GM06990 (cell line): ENCODE results near the gene HES5.

Experiments used
- DNase-seq: peaks from one replicate; pipeline ENCODE4 v3.0.0-alpha.2; 2011; ENCODE audit not compliant: insufficient read length; ENCODE audit errors: extremely low read depth
- H3K27me3 ChIP-seq: replicated peaks from 2 replicates; pipeline ENCODE4 v1.6.0; 2011; ENCODE audit warnings: low read length; ENCODE audit not compliant: control insufficient read depth, insufficient read depth
- H3K36me3 ChIP-seq: 2 replicates; pipeline ENCODE4 v1.5.1; 2011; ENCODE audit warnings: low read length; ENCODE audit not compliant: control insufficient read depth, insufficient read depth
- H3K4me3 ChIP-seq: replicated peaks from 2 replicates; pipeline ENCODE4 v1.5.1; 2011; ENCODE audit warnings: low read depth, mild to moderate bottlenecking, control low read depth, low read length
- CTCF ChIP-seq: IDR thresholded peaks from 2 replicates; pipeline ENCODE4 v1.5.1; 2011; ENCODE audit warnings: low read length, control low read depth, mild to moderate bottlenecking, inconsistent platforms; ENCODE audit not compliant: insufficient read depth, poor library complexity, severe bottlenecking

The HES5 gene

GRCh38 chr1:2483970-2484369, 46.1 kb downstream of the HES5 start:
- no peaks in the 10 kb centered on the region for H3K36me3 ChIP-seq
- no peak for TF ChIP-seq CTCF
- H3K27me3 ChIP-seq = no peaks in the 10 kb centered on the region
- H3K4me3 ChIP-seq = no peak overlapping the region
- DNase-seq = no peak

- no peak for DNase-seq
- H3K4me3 ChIP-seq = no peak overlapping the region
- no peaks in the 10 kb centered on the region for H3K27me3 ChIP-seq
- TF ChIP-seq CTCF = no peak
- no peaks in the 10 kb centered on the region for H3K36me3 ChIP-seq
Observed at GRCh38 chr1:2483026-2483425, 47.0 kb downstream of the HES5 start.

- no peak for TF ChIP-seq CTCF
- DNase-seq = no peak
- no peak overlapping the region for H3K4me3 ChIP-seq
- H3K27me3 ChIP-seq = no peaks in the 10 kb centered on the region
- no peaks in the 10 kb centered on the region for H3K36me3 ChIP-seq
Observed at GRCh38 chr1:2482588-2482987, 47.5 kb downstream of the HES5 start.

GRCh38 chr1:2481885-2482284, 48.2 kb downstream of the HES5 start:
- Histone ChIP-seq H3K4me3 (no peak overlapping the region), H3K36me3 (no peaks in the 10 kb centered on the region), H3K27me3 (no peaks in the 10 kb centered on the region)
- no peak for TF ChIP-seq CTCF
- DNase-seq = no peak

- Histone ChIP-seq H3K4me3 (no peak overlapping the region), H3K36me3 (no peaks in the 10 kb centered on the region), H3K27me3 (no peaks in the 10 kb centered on the region)
- no peak for TF ChIP-seq CTCF
- DNase-seq = no peak
Observed at GRCh38 chr1:2480986-2481364, 49.1 kb downstream of the HES5 start.

GRCh38 chr1:2480236-2480985, 49.7 kb downstream of the HES5 start:
- Histone ChIP-seq H3K4me3 (no peak overlapping the region), H3K27me3 (no peaks in the 10 kb centered on the region), H3K36me3 (no peaks in the 10 kb centered on the region)
- TF ChIP-seq CTCF = no peak
- DNase-seq = no peak
